Breast epithelium (tissue), 4 donors: ENCODE data around the gene OLFM3. TPM values are rescaled to one million over a fixed set of nuclear protein-coding genes. Genes with fewer than 3 reads are reported as not detected.

Source experiments
- DNase-seq, 2 donors: peaks; one replicate each; pipeline ENCODE4 v3.0.0-alpha.2; 2019; ENCODE audit warnings: low spot score in 2 of 2
- H3K27ac ChIP-seq, 2 donors: fragments of 200-600 bp; sonication (generic) in 1 of 2; one replicate each; pipeline ENCODE4 v1.5.1; 2016 to 2019; ENCODE audit warnings: mild to moderate bottlenecking in 1 of 2
- H3K27me3 ChIP-seq, 2 donors: fragments of 200-600 bp; sonication (generic) in 1 of 2; one replicate each; pipeline versions ENCODE4 v1.5.1 to v1.6.0; 2017 to 2019; ENCODE audit warnings: control low read depth in 1 of 2, mild to moderate bottlenecking in 1 of 2
- H3K36me3 ChIP-seq: fragments of 200-600 bp; one replicate; pipeline ENCODE4 v1.5.1; 2019
- H3K4me1 ChIP-seq, 2 donors: fragments of 200-600 bp; sonication (generic); one replicate each; pipeline ENCODE4 v1.5.1; 2016 to 2019; ENCODE audit warnings: control low read depth in 1 of 2
- H3K4me3 ChIP-seq, 3 donors: fragments of 200-600 bp; sonication (generic); 1 replicate in 2 of 3; 2 replicates in 1 of 3; pipeline ENCODE4 v1.5.1; 2016 to 2019; ENCODE audit warnings: mild to moderate bottlenecking in 3 of 3, moderate library complexity in 2 of 3
- H3K9me3 ChIP-seq, 2 donors: fragments of 200-600 bp; sonication (generic) in 1 of 2; one replicate each; pipeline ENCODE4 v1.5.1; 2016 to 2019; ENCODE audit warnings: control low read depth in 1 of 2
- POLR2A ChIP-seq: fragments of 450-650 bp; IDR thresholded peaks from one replicate; pipeline ENCODE4 v1.6.1; 2016; ENCODE audit warnings: antibody characterized with exemption, mild to moderate bottlenecking, moderate library complexity
- POLR2AphosphoS5 ChIP-seq, 3 donors: sonication (generic); formaldehyde crosslinking; IDR thresholded peaks; one replicate each; pipeline ENCODE4 v1.6.1; 2017; ENCODE audit warnings: antibody characterized with exemption in 3 of 3
- intact Hi-C: fragments of 100-400 bp; cut with DNase I; formaldehyde crosslinking; loops from one replicate; pipeline ENCODE4 v1.15.1; 2023; ENCODE audit warnings: low total_unique reads
- total RNA-seq, 3 donors: library from RNA; depleted of rRNA; stranded (reverse); fragments of >200 nt; gene quantifications; one replicate each; pipeline ENCODE4 v1.1.0, GENCODE V29; 2016
- TF ChIP-seq, protein P1 (sequence below), 3 donors: fragments of 450-650 bp; IDR thresholded peaks; one replicate each; pipeline ENCODE4 v1.5.1; 2016 to 2017; ENCODE audit warnings: antibody characterized with exemption in 3 of 3, mild to moderate bottlenecking in 3 of 3, moderate library complexity in 3 of 3

Gene OLFM3
- total RNA-seq, 3 donors from 2014 or later = not detected

DNA sequence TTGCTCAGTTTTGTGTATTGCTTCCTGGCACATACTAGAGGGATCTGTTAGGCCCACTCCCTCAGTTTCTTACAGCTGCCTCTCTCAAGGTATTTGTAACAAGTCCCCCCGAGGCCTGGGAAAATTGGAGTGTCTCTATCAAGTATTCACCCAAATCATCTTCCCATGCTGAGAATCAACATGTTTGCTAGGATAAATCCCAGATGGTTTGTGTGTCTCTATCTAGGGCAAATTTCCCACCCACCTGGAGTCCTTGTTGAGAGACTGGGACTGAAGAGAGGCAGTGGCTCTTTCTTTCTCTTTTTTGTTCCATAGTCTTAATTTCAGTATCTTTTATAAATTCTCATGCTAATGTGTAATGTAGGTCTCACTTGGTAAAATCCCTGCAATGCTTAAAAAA lies 58.0 kb downstream of the OLFM3 start:
- Histone ChIP-seq H3K4me3 (no peak overlapping the region), H3K27me3 (no peaks in the 10 kb centered on the region), H3K9me3 (no peaks in the 10 kb centered on the region), H3K36me3 (no peaks in the 10 kb centered on the region), H3K4me1 (no peaks in the 10 kb centered on the region), H3K27ac (no peak overlapping the region)
- intact Hi-C loops = no loop called here
- DNase-seq = no peak
- TF ChIP-seq POLR2AphosphoS5 (IDR thresholded peaks at IDR 0.05) (no peak), POLR2A (no peak)
- TF ChIP-seq, protein P1, sequence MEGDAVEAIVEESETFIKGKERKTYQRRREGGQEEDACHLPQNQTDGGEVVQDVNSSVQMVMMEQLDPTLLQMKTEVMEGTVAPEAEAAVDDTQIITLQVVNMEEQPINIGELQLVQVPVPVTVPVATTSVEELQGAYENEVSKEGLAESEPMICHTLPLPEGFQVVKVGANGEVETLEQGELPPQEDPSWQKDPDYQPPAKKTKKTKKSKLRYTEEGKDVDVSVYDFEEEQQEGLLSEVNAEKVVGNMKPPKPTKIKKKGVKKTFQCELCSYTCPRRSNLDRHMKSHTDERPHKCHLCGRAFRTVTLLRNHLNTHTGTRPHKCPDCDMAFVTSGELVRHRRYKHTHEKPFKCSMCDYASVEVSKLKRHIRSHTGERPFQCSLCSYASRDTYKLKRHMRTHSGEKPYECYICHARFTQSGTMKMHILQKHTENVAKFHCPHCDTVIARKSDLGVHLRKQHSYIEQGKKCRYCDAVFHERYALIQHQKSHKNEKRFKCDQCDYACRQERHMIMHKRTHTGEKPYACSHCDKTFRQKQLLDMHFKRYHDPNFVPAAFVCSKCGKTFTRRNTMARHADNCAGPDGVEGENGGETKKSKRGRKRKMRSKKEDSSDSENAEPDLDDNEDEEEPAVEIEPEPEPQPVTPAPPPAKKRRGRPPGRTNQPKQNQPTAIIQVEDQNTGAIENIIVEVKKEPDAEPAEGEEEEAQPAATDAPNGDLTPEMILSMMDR (IDR thresholded peaks at IDR 0.05) = no peak

DNA sequence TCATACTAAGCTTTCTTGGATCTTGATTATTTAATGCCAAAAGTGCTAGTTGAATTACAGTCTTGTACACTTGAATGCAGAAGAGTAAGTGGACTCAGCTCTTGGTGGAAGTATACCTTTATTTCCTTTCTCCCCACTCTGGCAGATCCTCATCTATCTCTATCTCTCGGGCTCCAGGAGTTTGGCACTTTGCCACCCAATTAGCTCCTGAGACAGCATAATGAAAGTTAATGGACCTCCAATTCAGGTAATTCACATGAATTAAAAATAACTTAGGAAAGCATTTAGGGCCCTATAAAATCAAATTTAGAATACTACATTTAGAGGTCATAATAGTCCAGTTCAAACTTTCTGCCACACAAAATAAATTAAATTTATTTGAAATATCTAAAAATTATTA lies 67.4 kb downstream of the OLFM3 start:
- TF ChIP-seq POLR2A (no peak), POLR2AphosphoS5 (IDR thresholded peaks at IDR 0.05) (no peak)
- TF ChIP-seq, protein P1 (IDR thresholded peaks at IDR 0.05) = no peak
- no peak for DNase-seq
- no peak overlapping the region for H3K4me3 ChIP-seq
- H3K4me1 ChIP-seq = no peaks in the 10 kb centered on the region
- no peak overlapping the region for H3K27ac ChIP-seq
- H3K27me3 ChIP-seq = no peaks in the 10 kb centered on the region
- intact Hi-C loops = no loop called here
- H3K36me3 ChIP-seq = no peaks in the 10 kb centered on the region
- no peaks in the 10 kb centered on the region for H3K9me3 ChIP-seq

DNA sequence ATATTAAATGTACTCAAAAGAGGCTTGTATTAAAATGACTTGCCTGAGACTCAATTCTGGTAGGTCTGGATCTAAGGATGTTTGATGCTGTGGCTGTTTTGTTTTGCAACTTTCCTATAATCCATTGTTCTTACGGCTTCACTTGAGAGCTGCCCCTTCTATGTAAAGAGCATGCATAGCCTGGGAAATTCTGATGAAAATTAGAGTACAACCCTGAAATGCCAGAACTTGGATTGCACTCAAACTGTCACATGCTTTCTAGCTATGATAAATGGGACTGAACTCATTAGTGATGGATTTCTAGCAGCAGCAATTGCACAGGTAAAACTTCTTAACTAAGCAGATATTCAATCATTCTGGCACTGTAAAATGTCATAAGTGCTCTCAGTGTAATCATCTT lies 67.9 kb downstream of the OLFM3 start:
- TF ChIP-seq POLR2A = no peak
- TF ChIP-seq, protein P1 (IDR thresholded peaks at IDR 0.05) = no peak
- no peak for TF ChIP-seq POLR2AphosphoS5 (IDR thresholded peaks at IDR 0.05)

DNA sequence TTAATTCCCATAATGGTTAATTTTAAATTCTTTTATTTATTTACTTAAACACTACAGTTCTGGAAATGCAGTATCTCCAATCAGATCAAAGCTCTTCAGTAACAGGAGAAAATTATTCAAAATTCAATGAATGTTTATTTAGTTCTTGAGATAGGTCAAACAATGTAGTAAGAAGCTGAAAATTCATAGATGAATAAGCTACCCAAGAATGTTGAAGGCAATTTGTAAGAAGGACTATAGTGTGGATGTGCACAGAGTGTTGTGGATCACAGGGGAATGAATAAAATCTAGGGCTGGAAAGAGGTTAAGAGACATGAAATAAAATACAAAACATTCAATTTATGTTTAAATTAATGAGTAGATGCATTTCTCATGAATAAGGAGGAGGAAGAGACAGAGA lies 72.0 kb downstream of the OLFM3 start:
- no peaks in the 10 kb centered on the region for H3K4me1 ChIP-seq
- no peak overlapping the region for H3K27ac ChIP-seq
- no peaks in the 10 kb centered on the region for H3K27me3 ChIP-seq
- DNase-seq = no peak
- no peak overlapping the region for H3K4me3 ChIP-seq
- TF ChIP-seq, protein P1 (IDR thresholded peaks at IDR 0.05) = no peak
- no peak for TF ChIP-seq POLR2A
- TF ChIP-seq POLR2AphosphoS5 (IDR thresholded peaks at IDR 0.05) = no peak
- H3K9me3 ChIP-seq = no peaks in the 10 kb centered on the region
- no peaks in the 10 kb centered on the region for H3K36me3 ChIP-seq
- intact Hi-C loops = no loop called here

More for the DNA sequence above, 67.9 kb downstream of the OLFM3 start:
- Histone ChIP-seq H3K4me1 (no peaks in the 10 kb centered on the region), H3K27me3 (no peaks in the 10 kb centered on the region), H3K27ac (no peak overlapping the region), H3K4me3 (no peak overlapping the region), H3K9me3 (no peaks in the 10 kb centered on the region), H3K36me3 (no peaks in the 10 kb centered on the region)
- no peak for DNase-seq
- intact Hi-C loops = no loop called here

DNA sequence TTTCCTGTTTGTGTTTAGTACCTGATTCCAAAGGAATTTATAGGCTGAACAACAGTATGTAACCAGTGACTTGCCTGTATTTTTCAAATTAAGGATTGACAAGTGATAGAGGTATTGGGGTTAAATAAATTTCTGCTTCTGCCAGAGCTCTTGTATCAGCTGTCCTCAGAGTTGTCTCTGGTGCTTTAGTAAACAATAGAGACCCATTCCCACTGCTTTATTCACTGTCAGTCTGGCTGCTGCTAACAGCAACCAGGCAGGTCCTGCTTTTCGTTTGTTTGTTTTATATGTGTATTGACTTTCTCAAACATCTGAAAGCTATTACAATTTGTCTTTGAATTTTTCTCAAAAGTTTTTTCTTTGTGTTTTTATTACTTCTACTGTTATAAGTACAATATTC lies 76.1 kb downstream of the OLFM3 start:
- DNase-seq = no peak
- Histone ChIP-seq H3K4me1 (no peaks in the 10 kb centered on the region), H3K27me3 (no peaks in the 10 kb centered on the region), H3K9me3 (no peaks in the 10 kb centered on the region), H3K27ac (no peak overlapping the region), H3K4me3 (no peak overlapping the region), H3K36me3 (no peaks in the 10 kb centered on the region)
- TF ChIP-seq POLR2A = no peak
- no peak for TF ChIP-seq POLR2AphosphoS5 (IDR thresholded peaks at IDR 0.05)
- TF ChIP-seq, protein P1 (IDR thresholded peaks at IDR 0.05) = no peak
- intact Hi-C loops = no loop called here
